Stimulated activated effector memory CD8-positive, alpha-beta T cell treated with anti-CD3 and anti-CD28 coated beads, Interleukin-12 subunit alpha, Interleukin-12 subunit beta, amount 100 ng/mL, for 72 hours (primary cell): ENCODE results near the gene XDH.
A peak's percentile ranks its signal among the peaks of the same experiment; 100 is the strongest.

Experiments
- ATAC-seq: fragments of 150-1000 bp; cut with Tn5 transposase; 2 replicates; pipeline ENCODE4 v1.10.0; 2021
- DNase-seq, 2 donors: peaks; one replicate each; pipeline ENCODE4 v3.0.0; 2021 to 2022; ENCODE audit warnings: low spot score in 2 of 2
- H3K27ac Mint-ChIP-seq: one replicate; pipeline ENCODE4 v1.8.0; 2022; ENCODE audit warnings: mild to moderate bottlenecking, mixed read lengths
- H3K36me3 Mint-ChIP-seq: one replicate; pipeline ENCODE4 v1.8.0; 2022; ENCODE audit warnings: mild to moderate bottlenecking, mixed read lengths
- H3K4me1 Mint-ChIP-seq: one replicate; pipeline ENCODE4 v1.8.0; 2022; ENCODE audit warnings: mixed read lengths
- H3K4me3 Mint-ChIP-seq: one replicate; pipeline ENCODE4 v1.8.0; 2022; ENCODE audit warnings: mild to moderate bottlenecking, mixed read lengths
- H3K9me3 Mint-ChIP-seq: one replicate; pipeline ENCODE4 v1.8.0; 2022; ENCODE audit warnings: mixed read lengths

The XDH gene

GRCh38 chr2:31414601-31415241 lies at the start of gene XDH:
TSS of gene XDH (minus strand) at chr2:31414742. CDS start at chr2:31414666, 76 bp downstream.
- Mint-ChIP-seq H3K9me3 (peaks cover 10% of the 10 kb centered on the region), H3K4me3 (no peak within 1 kb of the TSS), H3K4me1 (peaks cover 13% of the 10 kb centered on the region), H3K27ac (no peak within 1 kb of the TSS), H3K36me3 (no peaks in the 10 kb centered on the region)
- ATAC-seq (peak; percentile 85), DNase-seq (no peak)

- Mint-ChIP-seq H3K4me1 (no peaks in the 10 kb centered on the region), H3K9me3 (peaks cover 7% of the 10 kb centered on the region), H3K27ac (no peak overlapping the region), H3K36me3 (no peaks in the 10 kb centered on the region), H3K4me3 (no peak overlapping the region)
- ATAC-seq, result no peak
- DNase-seq, result no peak
Measured at GRCh38 chr2:31457651-31458050, 43.1 kb upstream of the XDH start.

GRCh38 chr2:31446848-31447247 lies 32.3 kb upstream of the XDH start:
- H3K4me1 Mint-ChIP-seq, result no peaks in the 10 kb centered on the region
- no peaks in the 10 kb centered on the region for H3K36me3 Mint-ChIP-seq
- H3K4me3 Mint-ChIP-seq, result no peak overlapping the region
- no peak for ATAC-seq
- DNase-seq, result no peak
- H3K9me3 Mint-ChIP-seq, result peaks cover 10% of the 10 kb centered on the region
- H3K27ac Mint-ChIP-seq, result no peak overlapping the region

GRCh38 chr2:31442376-31442775 lies 27.8 kb upstream of the XDH start:
- ATAC-seq, result no peak
- no peak overlapping the region for H3K4me3 Mint-ChIP-seq
- H3K9me3 Mint-ChIP-seq, result peaks cover 7% of the 10 kb centered on the region
- H3K4me1 Mint-ChIP-seq, result no peaks in the 10 kb centered on the region
- no peaks in the 10 kb centered on the region for H3K36me3 Mint-ChIP-seq
- H3K27ac Mint-ChIP-seq, result no peak overlapping the region
- DNase-seq, result no peak

GRCh38 chr2:31440764-31441163 lies 26.2 kb upstream of the XDH start:
- no peak overlapping the region for H3K4me3 Mint-ChIP-seq
- ATAC-seq, result no peak
- H3K4me1 Mint-ChIP-seq, result no peaks in the 10 kb centered on the region
- no peak overlapping the region for H3K27ac Mint-ChIP-seq
- peaks cover 7% of the 10 kb centered on the region for H3K9me3 Mint-ChIP-seq
- no peaks in the 10 kb centered on the region for H3K36me3 Mint-ChIP-seq
- no peak for DNase-seq

- no peaks in the 10 kb centered on the region for H3K36me3 Mint-ChIP-seq
- H3K4me1 Mint-ChIP-seq, result peaks cover 7% of the 10 kb centered on the region
- no peak for ATAC-seq
- no peak overlapping the region for H3K4me3 Mint-ChIP-seq
- H3K27ac Mint-ChIP-seq, result no peak overlapping the region
- no peaks in the 10 kb centered on the region for H3K9me3 Mint-ChIP-seq
- DNase-seq, result no peak
Measured at GRCh38 chr2:31434911-31435310, 20.4 kb upstream of the XDH start.

- DNase-seq (no peak), ATAC-seq (no peak)
- no peak overlapping the region for H3K4me3 Mint-ChIP-seq
- no peaks in the 10 kb centered on the region for H3K9me3 Mint-ChIP-seq
- no peaks in the 10 kb centered on the region for H3K36me3 Mint-ChIP-seq
- no peak overlapping the region for H3K27ac Mint-ChIP-seq
- peaks cover 19% of the 10 kb centered on the region for H3K4me1 Mint-ChIP-seq
Measured at GRCh38 chr2:31433541-31433940, 19.0 kb upstream of the XDH start.

- DNase-seq (no peak), ATAC-seq (peak; percentile 29)
- H3K9me3 Mint-ChIP-seq, result no peaks in the 10 kb centered on the region
- no peaks in the 10 kb centered on the region for H3K36me3 Mint-ChIP-seq
- no peak overlapping the region for H3K27ac Mint-ChIP-seq
- no peak overlapping the region for H3K4me3 Mint-ChIP-seq
- H3K4me1 Mint-ChIP-seq, result peaks cover 19% of the 10 kb centered on the region
Measured at GRCh38 chr2:31430439-31431165, 16.1 kb upstream of the XDH start.

GRCh38 chr2:31429759-31430438 lies 15.4 kb upstream of the XDH start:
- H3K4me3 Mint-ChIP-seq, result no peak overlapping the region
- DNase-seq, result no peak
- no peak overlapping the region for H3K27ac Mint-ChIP-seq
- ATAC-seq, result peak; percentile 82
- H3K4me1 Mint-ChIP-seq, result peaks cover 19% of the 10 kb centered on the region
- no peaks in the 10 kb centered on the region for H3K36me3 Mint-ChIP-seq
- no peaks in the 10 kb centered on the region for H3K9me3 Mint-ChIP-seq

- no peaks in the 10 kb centered on the region for H3K9me3 Mint-ChIP-seq
- H3K27ac Mint-ChIP-seq, result no peak overlapping the region
- H3K4me3 Mint-ChIP-seq, result no peak overlapping the region
- no peaks in the 10 kb centered on the region for H3K36me3 Mint-ChIP-seq
- peaks cover 19% of the 10 kb centered on the region for H3K4me1 Mint-ChIP-seq
- ATAC-seq, result no peak
- DNase-seq, result no peak
Measured at GRCh38 chr2:31429040-31429439, 14.5 kb upstream of the XDH start.

GRCh38 chr2:31428001-31428418 lies 13.5 kb upstream of the XDH start:
- ATAC-seq (no peak), DNase-seq (no peak)
- no peaks in the 10 kb centered on the region for H3K36me3 Mint-ChIP-seq
- H3K4me1 Mint-ChIP-seq, result peaks cover 19% of the 10 kb centered on the region
- no peak overlapping the region for H3K27ac Mint-ChIP-seq
- no peak overlapping the region for H3K4me3 Mint-ChIP-seq
- no peaks in the 10 kb centered on the region for H3K9me3 Mint-ChIP-seq

GRCh38 chr2:31426096-31426495 lies 11.6 kb upstream of the XDH start:
- Mint-ChIP-seq H3K4me1 (peaks cover 19% of the 10 kb centered on the region), H3K36me3 (no peaks in the 10 kb centered on the region), H3K27ac (no peak overlapping the region), H3K4me3 (no peak overlapping the region), H3K9me3 (no peaks in the 10 kb centered on the region)
- DNase-seq (no peak), ATAC-seq (no peak)

GRCh38 chr2:31421634-31422033 lies 7.1 kb upstream of the XDH start:
- ATAC-seq (no peak), DNase-seq (no peak)
- Mint-ChIP-seq H3K4me1 (peaks cover 3% of the 10 kb centered on the region), H3K27ac (no peak overlapping the region), H3K4me3 (no peak overlapping the region), H3K9me3 (peaks cover 11% of the 10 kb centered on the region), H3K36me3 (no peaks in the 10 kb centered on the region)

GRCh38 chr2:31420936-31421335 lies 6.4 kb upstream of the XDH start:
- H3K27ac Mint-ChIP-seq, result no peak overlapping the region
- ATAC-seq (no peak), DNase-seq (no peak)
- H3K4me3 Mint-ChIP-seq, result no peak overlapping the region
- peaks cover 11% of the 10 kb centered on the region for H3K9me3 Mint-ChIP-seq
- no peaks in the 10 kb centered on the region for H3K36me3 Mint-ChIP-seq
- H3K4me1 Mint-ChIP-seq, result peaks cover 10% of the 10 kb centered on the region

GRCh38 chr2:31419386-31419785 lies 4.8 kb upstream of the XDH start:
- peaks cover 13% of the 10 kb centered on the region for H3K4me1 Mint-ChIP-seq
- no peak overlapping the region for H3K4me3 Mint-ChIP-seq
- H3K27ac Mint-ChIP-seq, result no peak overlapping the region
- ATAC-seq, result no peak
- peaks cover 11% of the 10 kb centered on the region for H3K9me3 Mint-ChIP-seq
- no peaks in the 10 kb centered on the region for H3K36me3 Mint-ChIP-seq
- DNase-seq, result no peak

GRCh38 chr2:31415421-31415820 lies 879 bp upstream of the XDH start:
- H3K4me3 Mint-ChIP-seq, result no peak overlapping the region
- ATAC-seq (no peak), DNase-seq (no peak)
- H3K36me3 Mint-ChIP-seq, result no peaks in the 10 kb centered on the region
- no peak overlapping the region for H3K27ac Mint-ChIP-seq
- peaks cover 11% of the 10 kb centered on the region for H3K9me3 Mint-ChIP-seq
- H3K4me1 Mint-ChIP-seq, result peaks cover 13% of the 10 kb centered on the region
